Activated T-cell treated with anti-CD3 and anti-CD28 coated beads, Interleukin-2, amount 50 U/mL, for 48 hours (primary cell): Measurements from ENCODE around the gene DECR2.
"Not testable (repeated sequence)": the region's sequence is repeated elsewhere in the genome, so short reads cannot be mapped to it uniquely, and the experiment has no call there.

Experiments used
- DNase-seq, 2 experiments: peaks; one replicate each; pipeline ENCODE4 v3.0.0-alpha.2; 2020

The DECR2 gene

DNA sequence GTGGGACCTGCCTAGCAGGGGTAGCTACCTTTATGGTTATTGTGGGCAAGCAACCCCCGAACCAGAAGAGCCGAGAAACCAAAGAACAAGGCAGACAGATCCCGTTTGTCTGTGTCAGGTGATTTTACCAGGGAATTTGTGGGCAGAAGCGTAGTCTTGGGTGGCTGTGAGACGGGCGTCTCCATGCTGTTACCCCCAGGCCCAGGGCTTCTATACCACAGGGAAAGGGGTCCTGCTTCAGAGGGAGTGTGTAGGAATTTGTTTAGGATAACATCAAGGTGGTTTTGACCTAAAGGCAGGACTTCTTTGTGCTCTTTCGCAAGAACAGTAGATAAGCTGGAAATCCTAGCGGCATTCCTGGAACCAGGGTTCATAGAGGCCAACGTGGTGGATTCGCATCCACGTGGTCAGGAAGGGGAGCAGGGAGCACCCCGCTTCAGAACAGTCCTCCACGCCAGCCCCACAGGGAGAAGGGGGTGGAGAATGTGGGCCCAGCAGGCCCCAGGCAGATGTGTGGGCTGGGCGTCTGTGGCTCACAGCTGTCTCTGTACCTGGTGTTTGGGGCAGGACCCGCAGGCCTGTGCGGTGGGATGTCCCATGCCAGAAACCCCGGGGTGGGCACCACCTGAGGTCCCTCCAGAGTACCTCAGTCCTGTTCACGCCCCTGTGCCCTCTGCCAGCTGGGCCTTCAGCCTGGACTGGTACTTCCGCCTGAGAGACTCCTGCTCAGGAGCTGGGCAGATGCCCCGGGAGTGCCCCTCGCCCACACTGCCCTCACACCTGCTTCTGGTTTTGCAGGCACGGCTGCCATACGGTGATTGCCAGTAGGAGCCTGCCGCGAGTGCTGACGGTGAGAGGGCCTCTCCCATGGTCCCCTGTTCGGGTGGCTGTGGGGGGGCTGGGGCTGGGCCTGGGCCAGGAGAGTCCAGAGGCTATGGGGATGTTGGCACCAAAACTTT is 4.1 kb downstream of the DECR2 start:
- DNase-seq = no peak

DNA sequence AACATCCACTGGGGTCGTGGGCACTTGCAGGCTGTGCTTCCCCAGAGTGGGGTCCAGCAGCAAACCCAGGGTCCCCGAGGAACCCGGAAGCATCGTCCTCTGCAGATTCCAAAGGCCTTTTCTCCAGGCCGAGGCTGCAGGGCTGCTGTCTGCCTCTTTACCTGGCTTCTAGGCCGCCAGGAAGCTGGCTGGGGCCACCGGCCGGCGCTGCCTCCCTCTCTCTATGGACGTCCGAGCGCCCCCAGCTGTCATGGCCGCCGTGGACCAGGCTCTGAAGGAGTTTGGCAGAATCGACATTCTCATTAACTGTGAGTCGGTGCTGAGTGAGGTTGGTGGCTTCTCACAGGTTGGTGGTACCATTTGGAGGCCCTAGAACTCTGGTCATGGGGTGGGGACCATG is 5.6 kb downstream of the DECR2 start:
- no peak for DNase-seq

DNA sequence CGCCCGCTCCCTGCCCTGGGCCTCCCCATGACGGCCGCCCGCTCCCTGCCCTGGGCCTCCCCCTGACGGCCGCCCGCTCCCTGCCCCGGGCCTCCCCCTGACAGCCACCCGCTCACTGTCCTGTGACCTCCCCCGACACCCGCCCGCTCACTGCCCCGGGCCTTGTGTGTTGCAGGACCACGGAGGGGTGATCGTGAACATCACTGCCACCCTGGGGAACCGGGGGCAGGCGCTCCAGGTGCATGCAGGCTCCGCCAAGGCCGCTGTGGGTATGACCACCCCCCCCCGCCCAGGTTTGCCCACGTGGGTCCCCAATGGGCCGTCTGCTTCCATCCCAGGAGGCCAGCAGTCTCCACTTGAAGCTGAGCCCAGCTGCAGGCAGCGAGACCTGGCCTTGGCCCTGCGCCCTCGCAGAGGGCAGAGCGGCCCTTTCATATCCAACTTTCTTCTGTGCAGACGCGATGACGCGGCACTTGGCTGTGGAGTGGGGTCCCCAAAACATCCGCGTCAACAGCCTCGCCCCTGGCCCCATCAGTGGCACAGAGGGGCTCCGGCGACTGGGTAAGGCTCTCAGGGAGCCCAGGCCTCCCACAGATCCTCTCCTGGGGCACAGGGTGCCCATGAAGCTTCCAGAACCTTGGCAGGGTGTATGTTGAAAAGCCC is 9.0 kb downstream of the DECR2 start:
- no peak for DNase-seq

DNA sequence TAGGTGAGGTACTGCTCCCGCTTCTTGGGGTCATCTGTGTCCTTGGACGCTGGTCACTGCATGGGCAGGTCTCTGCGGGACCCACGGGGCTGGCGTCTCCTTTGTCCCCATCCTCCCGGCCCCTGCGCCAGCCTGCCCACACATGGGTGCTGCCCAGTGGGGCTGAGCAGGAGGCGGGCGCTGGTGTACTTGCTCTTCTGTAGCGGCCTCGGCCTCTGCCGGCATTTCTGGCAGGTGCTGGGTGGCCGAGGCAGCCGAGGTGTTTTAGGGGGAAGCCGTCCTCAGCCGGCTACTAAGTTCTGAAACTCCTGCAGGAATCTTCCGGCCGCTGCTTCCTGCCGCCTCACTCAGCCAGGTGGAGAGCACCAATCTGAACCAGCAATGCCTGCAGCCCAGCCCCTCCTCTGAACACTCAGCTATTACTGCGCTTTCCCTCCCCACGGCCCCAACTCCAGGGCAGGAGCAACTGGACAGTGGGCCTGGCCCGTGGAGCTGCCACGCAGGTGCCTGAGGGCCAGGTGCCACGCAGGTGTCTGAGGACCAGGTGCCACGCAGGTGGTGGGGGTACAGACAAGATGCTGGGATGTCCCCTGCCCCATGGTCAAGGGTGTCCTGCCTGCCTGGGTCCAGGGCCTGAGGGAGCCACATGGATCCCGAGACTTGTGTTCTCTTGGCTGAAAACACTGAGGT is 10.0 kb downstream of the DECR2 start:
- DNase-seq = no peak

DNA sequence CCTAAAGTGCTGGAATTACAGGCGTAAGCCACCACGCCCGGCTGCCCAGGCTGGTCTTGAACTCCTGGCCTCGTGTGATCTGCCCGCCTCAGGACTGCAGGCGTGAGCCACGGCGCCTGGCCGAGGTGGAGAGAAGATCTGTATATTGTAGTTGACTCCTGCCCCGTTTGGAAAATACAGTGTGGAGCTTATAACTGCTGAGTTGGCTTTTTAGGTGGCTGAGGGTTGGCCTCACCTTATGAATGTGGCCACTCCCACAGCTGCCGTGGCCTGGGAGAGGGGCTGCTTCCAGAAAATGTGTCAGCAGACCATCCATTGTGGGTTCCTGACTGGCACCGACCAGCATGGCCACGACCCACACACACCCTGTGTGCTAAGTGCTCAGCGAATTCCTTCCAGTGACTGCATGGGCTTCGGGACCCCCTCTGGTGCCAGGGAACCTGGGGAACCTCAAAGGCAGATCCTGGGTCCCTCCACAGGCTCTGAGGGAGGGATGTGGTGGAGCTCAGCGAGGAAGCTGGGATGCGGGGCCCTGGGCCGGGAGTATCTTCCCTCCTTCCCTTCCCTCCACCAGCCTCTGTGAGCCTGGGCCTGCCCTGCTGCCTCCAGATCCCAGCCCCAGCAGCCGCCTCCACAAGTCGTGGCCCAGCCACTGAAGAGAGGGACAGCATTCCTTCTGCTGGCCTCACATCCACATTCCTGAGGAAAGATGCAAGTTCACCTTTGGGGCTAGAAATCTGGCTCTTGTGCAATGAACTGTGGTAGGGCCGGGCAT is 12.9 kb downstream of the DECR2 start:
- DNase-seq = no peak

DNA sequence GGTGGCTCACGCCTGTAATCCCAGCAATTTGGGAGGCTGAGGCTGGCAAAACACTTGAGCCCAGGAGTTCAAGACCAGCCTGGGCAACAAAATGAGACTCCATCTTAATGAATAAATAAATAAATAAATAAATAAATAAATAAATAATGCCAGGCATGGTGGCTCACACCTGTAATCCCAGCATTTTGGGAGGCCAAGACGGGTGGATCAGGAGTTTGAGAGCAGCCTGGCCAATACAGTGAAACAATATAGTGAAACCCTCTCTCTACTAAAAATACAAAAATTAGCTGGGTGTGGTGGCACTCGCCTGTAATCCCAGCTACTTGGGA is 13.4 kb downstream of the DECR2 start:
- not testable (repeated sequence) for DNase-seq

DNA sequence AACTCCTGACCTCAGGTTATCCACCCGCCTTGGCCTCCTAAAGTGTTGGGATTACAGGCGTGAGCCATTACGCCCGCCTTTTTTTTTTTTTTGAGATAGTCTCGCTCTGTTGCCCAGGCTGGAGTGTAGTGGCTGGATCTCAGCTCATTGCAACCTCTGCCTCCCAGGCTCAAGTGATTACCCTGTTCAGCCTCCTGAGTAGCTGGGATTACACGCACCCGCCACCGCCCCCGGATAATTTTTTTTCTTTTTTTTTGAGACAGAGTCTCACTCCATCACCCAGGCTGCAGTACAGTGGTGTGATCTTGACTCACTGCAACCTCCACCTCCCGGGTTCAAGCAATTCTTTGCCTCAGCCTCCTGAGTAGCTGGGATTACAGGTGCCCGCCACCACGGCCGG is 20.5 kb downstream of the DECR2 start:
- not testable (repeated sequence) for DNase-seq

DNA sequence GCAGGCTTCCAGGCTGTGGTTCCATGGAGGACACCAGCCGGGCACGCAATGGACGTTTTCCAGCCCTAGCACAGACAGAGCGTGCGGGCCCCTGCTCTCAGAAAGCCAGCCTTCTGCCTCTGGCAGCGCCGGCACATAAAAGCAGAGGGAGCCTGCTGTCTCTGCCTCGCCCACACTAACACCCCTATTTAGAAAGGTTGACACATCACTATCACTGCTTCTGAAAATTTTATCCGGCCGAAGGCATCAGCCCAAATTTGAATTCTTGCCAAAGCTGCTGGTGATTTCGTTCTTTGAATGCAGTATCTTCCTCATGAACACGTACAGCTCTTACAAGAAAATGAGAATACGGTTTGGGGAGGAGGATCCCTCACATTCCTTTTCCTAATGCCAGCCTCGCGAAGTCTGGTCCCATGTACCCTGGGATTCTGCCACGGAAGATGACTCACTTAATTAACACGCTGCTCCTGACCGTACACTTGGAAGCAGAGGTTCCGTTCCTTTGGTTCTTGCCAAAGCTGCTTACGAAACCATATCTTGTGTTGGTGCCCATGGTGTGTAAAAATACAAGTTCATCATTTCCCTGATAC is 22.4 kb downstream of the DECR2 start:
- no peak for DNase-seq

DNA sequence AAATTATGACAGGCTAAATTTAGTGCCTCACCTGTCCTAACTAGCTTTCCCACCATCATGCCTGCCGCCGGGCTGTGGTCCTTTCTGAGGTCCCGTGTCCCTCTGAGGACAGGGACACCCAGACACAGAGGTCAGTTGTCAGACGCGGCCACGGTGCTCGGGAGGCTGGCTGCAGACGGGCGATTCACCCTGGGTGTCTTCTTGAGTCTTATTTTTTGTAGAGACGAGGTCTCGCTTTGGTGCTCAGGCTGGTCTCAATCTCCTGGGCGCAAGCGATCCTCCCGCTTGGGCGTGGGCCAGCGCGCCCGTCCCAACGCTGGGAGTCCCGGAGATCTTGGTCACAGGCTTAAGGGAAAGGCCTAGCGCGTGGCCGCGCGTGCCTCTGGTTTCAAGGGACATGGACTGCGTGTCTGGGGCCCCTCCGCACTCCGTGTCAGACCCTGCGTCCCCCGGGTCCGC is 23.0 kb downstream of the DECR2 start:
- no peak for DNase-seq

DNA sequence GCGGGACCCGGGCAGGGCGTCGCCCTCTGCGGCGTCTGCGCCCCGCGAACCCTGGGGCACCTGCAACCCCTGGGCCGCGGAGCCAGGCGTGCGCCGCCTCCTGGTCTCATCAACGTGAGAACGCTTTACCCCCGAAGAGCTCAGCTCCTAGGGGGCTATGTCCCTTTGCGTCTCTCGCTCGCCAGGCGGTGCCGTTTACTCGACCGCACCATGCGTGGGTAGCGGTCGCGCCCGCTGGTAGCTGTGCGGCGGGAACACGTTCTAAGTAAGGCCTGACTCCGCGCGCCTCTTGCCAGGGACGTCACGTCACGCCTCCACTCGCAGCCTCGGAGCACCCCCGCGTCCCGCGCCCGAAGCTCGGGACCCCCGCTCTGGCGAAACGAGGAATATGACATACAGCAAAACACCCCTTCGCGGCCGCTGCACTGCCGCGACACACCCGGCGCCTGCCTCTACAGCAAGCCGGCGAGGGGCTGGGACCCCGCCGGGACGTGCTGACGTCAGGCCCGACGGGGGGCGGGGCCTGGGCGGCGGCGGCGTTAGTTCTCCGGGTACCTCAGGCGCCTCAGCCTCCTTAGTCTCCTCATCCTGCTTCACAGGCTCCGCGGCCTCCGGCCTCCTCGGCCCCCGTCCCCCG is 23.5 kb downstream of the DECR2 start, which contains the start of gene RAB11FIP3:
Gene RAB11FIP3 (plus strand): TSS at position 568 of the 637 bp plus-strand sequence. CDS start 358 bp downstream, outside the sequence.
- peak; percentile 90 to 94 for DNase-seq

DNA sequence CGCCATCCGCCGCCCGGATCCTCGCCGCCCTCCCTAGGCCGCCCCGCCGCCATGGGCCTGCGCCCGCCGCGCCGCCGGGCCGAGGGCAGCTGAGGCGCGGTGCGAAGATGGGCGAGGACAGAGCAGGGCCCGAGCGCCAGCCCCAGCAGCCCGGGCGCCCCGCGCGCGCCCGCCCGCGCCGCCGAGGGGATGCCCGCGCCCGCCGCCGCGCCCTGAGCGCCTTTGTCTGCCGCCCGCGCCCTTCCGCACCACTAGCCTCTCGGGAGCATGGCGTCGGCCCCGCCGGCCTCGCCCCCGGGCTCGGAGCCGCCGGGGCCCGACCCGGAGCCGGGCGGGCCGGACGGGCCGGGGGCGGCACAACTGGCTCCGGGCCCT is 24.0 kb downstream of the DECR2 start:
- DNase-seq = no peak

DNA sequence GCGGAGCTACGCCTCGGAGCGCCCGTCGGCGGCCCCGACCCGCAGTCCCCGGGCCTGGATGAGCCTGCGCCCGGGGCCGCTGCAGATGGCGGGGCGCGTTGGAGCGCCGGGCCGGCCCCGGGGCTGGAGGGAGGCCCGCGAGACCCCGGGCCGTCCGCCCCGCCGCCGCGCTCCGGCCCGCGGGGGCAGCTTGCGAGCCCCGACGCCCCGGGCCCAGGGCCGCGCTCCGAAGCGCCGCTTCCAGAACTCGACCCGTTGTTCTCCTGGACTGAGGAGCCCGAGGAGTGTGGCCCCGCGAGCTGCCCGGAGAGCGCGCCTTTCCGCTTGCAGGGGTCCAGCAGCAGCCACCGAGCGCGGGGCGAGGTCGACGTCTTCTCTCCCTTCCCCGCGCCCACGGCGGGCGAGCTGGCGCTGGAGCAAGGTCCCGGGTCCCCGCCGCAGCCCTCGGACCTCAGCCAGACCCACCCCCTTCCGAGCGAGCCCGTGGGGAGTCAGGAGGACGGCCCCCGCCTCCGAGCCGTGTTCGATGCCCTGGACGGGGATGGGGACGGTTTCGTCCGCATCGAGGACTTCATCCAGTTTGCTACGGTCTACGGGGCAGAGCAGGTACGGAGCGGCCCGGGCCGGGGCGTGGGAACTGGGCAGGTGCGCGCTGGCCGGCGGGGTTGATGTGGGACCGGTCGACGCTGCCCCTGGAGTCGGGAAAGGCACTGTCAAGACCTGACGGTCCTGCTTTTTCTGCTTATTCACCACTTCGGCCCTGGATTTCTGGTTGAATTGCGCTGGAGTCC is 24.6 kb downstream of the DECR2 start:
- DNase-seq = peak; percentile 35 to 44

DNA sequence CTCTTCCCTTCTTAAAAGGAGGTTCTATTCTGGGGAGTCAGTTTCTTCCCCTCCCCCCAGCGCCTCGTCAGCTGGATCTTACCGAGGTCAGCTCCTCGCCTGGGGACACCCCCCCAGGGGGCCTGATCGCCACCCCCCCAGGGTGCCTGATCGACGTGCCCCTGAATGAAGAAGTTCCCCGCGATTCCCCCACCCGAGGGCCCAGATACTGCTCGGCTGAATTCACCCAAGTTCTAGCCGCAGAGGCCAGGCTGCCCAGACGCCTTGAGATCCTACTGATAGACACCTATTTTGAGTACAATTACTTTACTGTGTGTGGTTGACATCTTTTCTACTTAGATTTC is 25.2 kb downstream of the DECR2 start:
- peak; percentile 24 to 30 for DNase-seq

DNA sequence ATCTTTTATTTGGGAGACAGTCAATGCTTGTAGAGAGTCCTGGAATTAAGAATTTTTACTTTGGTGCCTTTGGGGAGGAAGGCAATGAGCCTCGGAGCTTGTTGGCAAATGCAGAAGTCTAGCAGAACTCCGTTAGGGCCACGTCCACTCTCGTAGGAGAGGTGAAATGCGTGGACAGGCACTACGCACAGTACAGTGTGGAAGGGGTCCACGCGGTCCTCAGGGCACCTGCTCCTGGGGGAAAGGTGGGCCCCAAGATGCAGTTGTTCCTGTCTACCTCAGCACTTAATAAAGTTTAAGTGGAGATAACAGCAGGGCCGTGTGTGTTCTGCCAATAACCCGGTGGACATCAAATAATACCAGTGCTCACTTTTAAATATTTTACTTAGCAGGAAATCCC is 25.6 kb downstream of the DECR2 start:
- DNase-seq = no peak

DNA sequence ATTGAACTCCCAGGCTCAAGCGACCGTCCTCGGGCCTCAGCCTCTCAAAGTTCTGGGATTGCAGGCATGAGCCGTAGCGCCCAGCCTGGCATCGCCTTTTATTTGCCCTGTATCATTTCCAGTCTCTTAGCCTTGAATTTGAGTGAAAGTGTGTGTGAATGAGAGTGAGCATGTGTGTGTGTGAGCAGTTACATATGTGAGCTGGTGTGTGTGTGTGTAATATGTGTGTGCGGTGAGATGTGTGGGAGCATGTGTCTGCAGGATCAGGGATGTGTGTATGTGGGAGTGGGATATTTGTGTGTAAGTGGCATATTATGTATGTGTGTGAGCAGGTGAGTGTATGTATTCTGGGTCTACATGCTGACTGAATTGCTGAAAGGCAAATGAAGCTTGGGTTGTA is 29.2 kb downstream of the DECR2 start:
- no peak for DNase-seq

DNA sequence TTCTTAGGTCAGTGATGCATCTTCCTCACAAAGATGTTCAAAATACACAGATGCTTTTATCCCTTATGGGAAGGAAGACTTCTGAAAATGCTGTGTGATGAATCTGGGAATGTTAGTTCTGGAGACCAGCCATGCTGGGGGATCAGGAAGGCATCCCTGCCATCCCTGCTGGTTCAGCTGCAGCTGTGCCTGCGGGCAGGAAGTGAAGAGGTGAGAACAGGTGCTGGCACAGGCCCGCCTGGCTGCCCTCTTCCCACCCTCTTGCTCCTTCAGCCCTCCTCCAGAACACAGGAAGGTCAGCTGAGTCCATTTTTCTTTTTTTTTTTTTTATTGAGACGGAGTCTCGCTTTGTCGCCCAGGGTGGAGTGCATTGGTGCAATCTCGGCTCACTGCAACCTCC is 38.9 kb downstream of the DECR2 start:
- no peak for DNase-seq

DNA sequence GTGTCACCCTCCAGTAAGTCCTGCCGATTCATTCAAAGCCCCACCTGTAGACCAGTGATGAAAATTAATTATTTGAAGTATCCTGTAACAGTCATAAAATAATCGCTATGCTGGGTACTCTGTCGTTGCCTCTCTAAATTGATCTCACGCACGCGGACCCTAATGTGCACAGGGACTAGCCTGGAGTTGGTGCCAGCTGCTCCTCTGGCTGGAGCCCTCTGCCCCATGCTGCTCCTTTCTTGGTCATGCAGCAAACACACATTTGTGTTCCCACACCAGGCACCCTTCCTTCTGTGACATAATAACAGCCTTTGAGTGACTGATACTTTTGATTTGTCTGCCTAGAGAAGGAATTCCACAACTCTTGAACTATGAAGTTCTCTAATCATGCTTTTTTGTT is 39.8 kb downstream of the DECR2 start:
- no peak for DNase-seq

DNA sequence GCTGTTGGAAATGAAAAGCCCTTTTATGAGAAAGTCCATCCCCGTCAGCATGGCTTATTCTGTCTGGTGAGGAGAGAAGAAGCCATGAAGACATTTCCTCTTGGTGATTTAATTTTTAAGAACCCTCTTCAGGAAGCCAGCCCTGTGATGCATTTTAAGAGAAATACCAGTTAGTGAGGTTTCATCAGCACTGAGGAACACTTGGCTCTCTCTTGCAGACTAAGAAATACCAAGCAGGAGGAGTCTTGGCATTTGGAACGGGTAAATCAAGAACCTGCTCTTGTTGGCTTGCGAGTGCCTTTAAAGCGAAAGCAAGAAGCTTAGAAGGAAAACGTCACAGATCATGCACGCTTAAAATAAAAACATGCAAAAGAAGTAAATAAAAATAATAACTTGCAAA is 41.3 kb downstream of the DECR2 start:
- DNase-seq = no peak

DNA sequence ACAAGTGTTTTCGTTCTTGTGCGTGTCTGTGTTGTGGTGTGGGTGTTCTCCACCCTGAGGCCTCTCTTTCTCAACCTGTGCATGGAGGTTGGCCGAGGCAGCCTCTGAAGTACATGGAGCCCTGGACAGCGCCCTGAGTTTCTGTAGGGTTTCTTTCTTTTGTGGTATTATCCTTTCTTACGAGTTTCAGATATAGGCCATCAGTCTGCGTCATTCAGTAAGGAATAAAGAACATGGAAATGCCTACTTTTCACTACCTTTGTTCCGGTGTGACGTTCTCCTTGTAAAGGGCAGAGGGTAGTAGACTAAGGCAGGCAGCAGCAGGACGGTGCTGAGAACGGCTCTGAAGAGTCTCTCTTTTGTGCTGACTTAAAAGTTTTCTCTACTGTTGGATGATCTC is 42.3 kb downstream of the DECR2 start:
- no peak for DNase-seq

DNA sequence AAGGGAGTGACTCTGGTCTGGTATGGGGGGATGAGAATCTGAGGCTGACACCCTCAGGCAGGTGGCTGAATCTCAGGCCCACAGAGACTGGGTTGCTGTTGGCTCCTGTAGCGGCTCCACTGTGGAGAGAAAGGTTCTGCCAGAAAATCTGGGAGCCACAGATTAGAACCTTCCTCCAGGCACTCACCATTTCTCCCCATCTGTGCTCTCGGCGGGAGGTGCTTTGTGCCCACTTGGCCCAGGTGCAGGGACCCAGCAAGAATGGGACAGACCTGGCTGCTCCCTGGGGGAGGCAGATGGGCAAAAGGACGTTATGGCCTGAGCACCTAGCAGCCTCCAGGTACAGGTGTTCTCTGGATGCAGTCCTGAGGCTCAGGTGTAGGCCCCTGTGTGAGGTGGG is 43.9 kb downstream of the DECR2 start:
- DNase-seq = no peak

DNA sequence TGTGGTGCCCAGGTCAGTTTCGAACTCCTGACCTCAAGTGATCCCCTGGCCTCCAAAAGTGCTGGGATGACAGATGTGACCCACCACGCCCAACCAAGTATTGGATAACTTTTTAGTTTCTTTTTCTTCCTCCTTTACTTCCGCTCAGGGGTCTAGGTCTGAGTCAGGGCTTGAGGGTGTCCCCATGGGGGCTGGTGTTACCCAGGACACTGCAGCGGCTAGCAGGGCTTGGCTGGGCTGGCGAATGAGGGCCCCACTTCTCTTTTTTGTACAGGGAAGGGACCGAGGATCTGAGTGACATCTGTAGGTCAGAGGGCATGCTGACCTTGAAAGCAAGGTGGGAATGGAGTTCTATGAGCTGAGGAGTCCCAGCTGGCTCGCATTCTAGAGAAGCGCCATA is 48.7 kb downstream of the DECR2 start:
- no peak for DNase-seq
